Thymus (tissue), 11 donors: ENCODE results near the gene ENGASE. TPM values are rescaled to one million over a fixed set of nuclear protein-coding genes. Genes with fewer than 3 reads are reported as not detected.
"Not testable (repeated sequence)": the region's sequence is repeated elsewhere in the genome, so short reads cannot be mapped to it uniquely, and the experiment has no call there.

ENCODE experiments used
- DNase-seq, 9 donors: peaks; one replicate each; pipeline ENCODE4 v3.0.0-alpha.2; 2013; ENCODE audit warnings: low spot score in 9 of 9, low read depth in 6 of 9, missing footprints in 1 of 9
- H3K27ac ChIP-seq, 2 donors: one replicate each; pipeline ENCODE4 v1.5.1; 2013; ENCODE audit warnings: control low read depth in 1 of 2, low read depth in 1 of 2, low read length in 1 of 2, mild to moderate bottlenecking in 1 of 2, moderate library complexity in 1 of 2
- H3K27me3 ChIP-seq, 2 donors: one replicate each; pipeline ENCODE4 v1.5.1; 2013; ENCODE audit warnings: low read length in 1 of 2; ENCODE audit not compliant: control insufficient read depth in 2 of 2, insufficient read depth in 1 of 2
- H3K36me3 ChIP-seq, 2 donors: one replicate each; pipeline ENCODE4 v1.5.1; 2013; ENCODE audit warnings: low read length in 1 of 2, mild to moderate bottlenecking in 1 of 2, moderate library complexity in 1 of 2; ENCODE audit not compliant: control insufficient read depth in 2 of 2, insufficient read depth in 2 of 2
- H3K4me1 ChIP-seq, 2 donors: one replicate each; pipeline ENCODE4 v1.5.1; 2013; ENCODE audit warnings: low read length in 2 of 2; ENCODE audit not compliant: control insufficient read depth in 2 of 2, insufficient read depth in 2 of 2
- H3K4me3 ChIP-seq, 2 donors: one replicate each; pipeline ENCODE4 v1.5.1; 2013; ENCODE audit warnings: low read length in 2 of 2, control low read depth in 1 of 2, mild to moderate bottlenecking in 1 of 2
- H3K9me3 ChIP-seq, 2 donors: one replicate each; pipeline ENCODE4 v1.5.1; 2013; ENCODE audit warnings: low read length in 1 of 2, mild to moderate bottlenecking in 1 of 2; ENCODE audit not compliant: control insufficient read depth in 2 of 2, insufficient read depth in 1 of 2
- WGBS: extraction: QIAGEN DNeasy Blood & Tissue Kit; methylation state at CpG from one replicate; pipeline ENCODE4 v1.1.7; 2013; 5-methylcytosine and 5-hydroxymethylcytosine counted together
- polyA plus RNA-seq: library from polyadenylated mRNA; stranded (reverse); fragments of 200-250 nt; gene quantifications from one replicate; pipeline ENCODE4 v1.2.3, GENCODE V29; 2013
- total RNA-seq: library from RNA; stranded (reverse); fragments of 120-200 nt; gene quantifications from one replicate; pipeline ENCODE4 v1.2.4, GENCODE V29; 2013
- donor health status: healthy.

ENGASE gene
- total and polyA plus RNA-seq, 2 donors: 11.2 to 71.1 TPM

DNA sequence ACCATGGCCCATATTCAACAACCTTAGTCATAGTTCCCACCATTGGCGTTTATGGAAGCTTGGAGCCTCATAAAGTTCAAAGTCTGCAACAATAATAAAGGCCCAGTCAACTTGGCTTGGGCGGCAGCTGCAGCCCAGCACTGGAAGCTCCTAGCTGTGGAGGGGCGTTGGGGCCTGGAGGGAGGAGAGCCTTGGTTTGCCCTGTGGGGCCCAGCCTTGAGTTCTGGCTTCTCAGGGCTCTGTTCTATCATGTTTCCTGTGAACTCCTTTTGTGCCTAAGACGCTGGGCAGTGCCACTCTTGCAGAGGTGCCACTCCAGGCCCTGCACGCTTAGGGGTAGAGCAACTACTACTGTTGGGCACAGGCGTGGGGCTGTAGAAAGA lies 927 bp upstream of the ENGASE start:
- Histone ChIP-seq H3K27me3 (peaks cover 0 to 24% of the 10 kb centered on the region in 2 donors), H3K4me3 (no peak overlapping the region), H3K9me3 (no peaks in the 10 kb centered on the region), H3K4me1 (peaks cover 9 to 10% of the 10 kb centered on the region in 2 donors), H3K27ac (no peak overlapping the region), H3K36me3 (peaks cover 0 to 10% of the 10 kb centered on the region in 2 donors)
- WGBS: 96% methylated on average over 6 of the region's 6 CpGs
- no peak for DNase-seq

DNA sequence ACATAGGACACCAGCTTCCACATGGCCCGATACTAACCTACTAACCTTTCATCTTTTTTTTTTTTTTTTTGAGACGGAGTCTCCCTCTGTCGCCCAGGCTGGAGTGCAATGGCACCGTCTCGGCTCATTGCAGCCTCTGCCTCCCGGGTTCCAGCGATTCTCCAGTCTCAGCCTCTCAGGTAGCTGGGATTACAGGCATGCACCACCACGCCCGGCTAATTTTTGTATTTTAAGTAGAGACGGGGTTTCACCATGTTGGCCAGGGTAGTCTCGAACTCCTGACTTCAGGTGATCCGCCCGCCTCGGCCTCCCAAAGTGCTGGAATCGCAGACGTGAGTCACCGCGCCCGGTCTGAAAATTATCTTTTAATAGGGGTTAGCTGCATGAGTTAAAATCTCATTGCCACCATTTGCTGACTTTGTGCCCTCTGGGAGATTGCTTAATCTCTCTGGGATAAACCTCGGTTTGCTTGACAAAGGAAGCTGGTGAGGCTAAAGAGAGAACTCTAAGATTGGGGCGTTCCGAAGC lies 439 bp upstream of the ENGASE start:
- H3K9me3 ChIP-seq, DNase-seq: not testable (repeated sequence)
- peaks cover 0 to 24% of the 10 kb centered on the region in 2 donors for H3K27me3 ChIP-seq
- H3K27ac ChIP-seq: peak overlapping the region; percentile 37 to 53
- H3K4me3 ChIP-seq: peak overlapping the region; percentile 33 to 90
- 79% methylated on average over 22 of the region's 22 CpGs for WGBS
- H3K4me1 ChIP-seq: peaks cover 9 to 10% of the 10 kb centered on the region in 2 donors
- H3K36me3 ChIP-seq: peaks cover 0 to 15% of the 10 kb centered on the region in 2 donors

DNA sequence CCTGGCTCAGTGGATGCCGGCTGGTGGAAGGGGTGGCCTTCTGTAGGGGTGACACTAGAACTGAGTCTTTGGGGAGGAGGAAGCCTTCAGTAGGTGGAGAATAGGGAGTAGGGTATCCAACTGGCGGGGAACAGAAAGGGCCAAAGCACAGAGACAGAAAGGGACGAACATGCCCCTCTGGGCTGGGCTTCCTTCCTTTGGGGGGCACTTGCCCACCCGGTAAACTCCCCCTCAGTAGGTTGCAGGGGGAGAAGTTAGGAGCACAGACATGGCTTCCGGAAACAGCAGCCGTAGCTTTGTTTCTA lies 774 bp downstream of the ENGASE start:
- 17% methylated on average over 6 of the region's 6 CpGs for WGBS
- Histone ChIP-seq H3K27ac (peak overlapping the region; percentile 67 to 74), H3K9me3 (no peaks in the 10 kb centered on the region)

DNA sequence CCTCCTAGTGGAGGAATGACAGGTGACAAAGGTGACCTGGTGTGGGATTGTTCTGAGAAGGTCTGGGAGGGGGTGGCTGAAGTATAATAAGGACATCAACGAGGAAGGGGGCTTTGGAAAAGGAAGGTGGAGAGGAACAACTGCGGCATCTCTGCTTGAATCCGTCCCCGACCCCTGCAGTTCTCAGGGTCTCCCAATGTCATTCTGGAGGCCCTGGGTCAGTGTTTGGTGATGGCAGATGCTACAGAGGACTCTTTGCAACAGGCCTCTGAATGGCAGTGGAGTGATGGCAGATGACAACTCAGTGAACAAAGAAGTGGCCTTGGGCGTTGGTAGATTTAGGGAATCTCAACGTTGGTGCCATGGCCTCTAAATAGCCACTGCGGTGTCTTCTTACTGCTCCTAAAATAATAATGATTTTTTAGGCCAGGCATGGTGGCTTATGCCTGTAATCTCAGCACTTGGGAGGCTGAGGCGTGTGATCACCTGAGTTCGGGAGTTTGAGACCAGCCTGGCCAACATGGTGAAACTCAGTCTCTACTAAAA lies 1.3 kb downstream of the ENGASE start:
- DNase-seq: no peak
- H3K27ac ChIP-seq: peak overlapping the region in 1 of 2 donors; percentile 26
- H3K9me3 ChIP-seq: no peaks in the 10 kb centered on the region
- H3K4me1 ChIP-seq: peaks cover 9 to 10% of the 10 kb centered on the region in 2 donors
- peak overlapping the region; percentile 49 to 90 for H3K4me3 ChIP-seq
- peaks cover 0 to 22% of the 10 kb centered on the region in 2 donors for H3K27me3 ChIP-seq
- peaks cover 4 to 32% of the 10 kb centered on the region in 2 donors for H3K36me3 ChIP-seq
- WGBS: 89% methylated on average over 9 of the region's 9 CpGs

More for the DNA sequence above, 774 bp downstream of the ENGASE start:
- H3K4me3 ChIP-seq: peak overlapping the region; percentile 49 to 90
- H3K27me3 ChIP-seq: peaks cover 0 to 23% of the 10 kb centered on the region in 2 donors
- peaks cover 4 to 27% of the 10 kb centered on the region in 2 donors for H3K36me3 ChIP-seq
- peaks cover 9 to 10% of the 10 kb centered on the region in 2 donors for H3K4me1 ChIP-seq
- DNase-seq: peak in 7 of 9 donors; percentile 9 to 63 (median 33)

DNA sequence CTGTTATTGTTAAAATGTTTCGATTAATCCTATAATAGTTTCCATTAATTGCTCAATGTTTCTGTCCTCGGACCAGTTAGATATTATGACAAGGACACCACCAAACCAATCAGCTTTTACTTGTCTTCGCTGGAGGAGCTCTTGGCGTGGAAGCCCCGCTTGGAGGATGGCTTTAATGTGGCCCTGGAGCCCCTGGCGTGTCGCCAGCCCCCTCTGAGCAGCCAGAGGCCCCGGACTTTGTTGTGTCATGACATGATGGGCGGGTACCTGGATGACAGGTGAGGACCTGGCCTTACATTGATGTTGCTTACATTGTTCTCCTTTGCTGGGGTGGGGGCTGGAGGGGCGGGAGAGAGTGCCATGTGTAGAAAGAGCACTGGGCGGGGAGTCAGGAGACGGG lies 3.0 kb downstream of the ENGASE start:
- H3K9me3 ChIP-seq: no peaks in the 10 kb centered on the region
- DNase-seq: no peak
- H3K4me3 ChIP-seq: no peak overlapping the region
- peaks cover 4 to 45% of the 10 kb centered on the region in 2 donors for H3K36me3 ChIP-seq
- 97% methylated on average over 12 of the region's 12 CpGs for WGBS
- peaks cover 0 to 21% of the 10 kb centered on the region in 2 donors for H3K27me3 ChIP-seq
- H3K27ac ChIP-seq: no peak overlapping the region
- peaks cover 9 to 10% of the 10 kb centered on the region in 2 donors for H3K4me1 ChIP-seq

DNA sequence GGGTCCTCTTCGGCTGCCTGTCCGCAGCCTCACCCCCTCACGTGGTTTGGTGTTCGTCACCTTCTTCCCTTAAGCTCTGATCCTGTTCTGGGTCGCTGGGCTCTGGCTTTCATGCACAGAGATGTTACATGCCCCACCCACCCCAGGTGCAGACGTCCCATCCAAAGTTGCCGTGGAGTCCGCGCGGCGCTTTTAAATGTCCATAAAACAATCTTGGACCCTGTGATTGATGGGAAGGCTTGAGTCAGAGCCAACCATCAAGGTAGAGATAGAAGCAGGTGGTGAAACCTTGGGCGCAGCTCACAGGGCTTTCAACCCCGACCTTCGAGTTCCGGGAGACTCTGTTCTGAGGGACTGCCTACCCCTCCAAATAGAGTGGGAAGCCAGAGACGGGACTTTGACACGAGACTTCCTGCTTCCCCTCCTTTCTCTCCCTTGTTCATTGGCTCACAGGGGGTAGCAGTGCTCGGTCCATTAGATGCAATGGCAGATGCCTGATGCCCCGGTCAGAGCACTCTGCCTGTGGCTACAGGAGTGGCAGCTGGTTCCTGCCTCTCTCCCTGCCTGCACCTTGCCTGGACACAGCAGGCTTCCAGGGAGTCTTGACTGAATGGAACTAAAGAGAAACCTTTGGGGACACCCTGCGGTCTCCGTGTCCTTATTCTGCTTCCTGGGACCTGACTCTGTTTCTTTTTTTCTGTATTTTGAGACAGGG lies 4.0 kb downstream of the ENGASE start:
- peaks cover 10 to 54% of the 10 kb centered on the region in 2 donors for H3K36me3 ChIP-seq
- no peak for DNase-seq
- H3K27me3 ChIP-seq: peaks cover 0 to 17% of the 10 kb centered on the region in 2 donors
- no peak overlapping the region for H3K4me3 ChIP-seq
- H3K4me1 ChIP-seq: peaks cover 9 to 10% of the 10 kb centered on the region in 2 donors
- no peak overlapping the region for H3K27ac ChIP-seq
- WGBS: 90% methylated on average over 21 of the region's 21 CpGs
- H3K9me3 ChIP-seq: no peaks in the 10 kb centered on the region

DNA sequence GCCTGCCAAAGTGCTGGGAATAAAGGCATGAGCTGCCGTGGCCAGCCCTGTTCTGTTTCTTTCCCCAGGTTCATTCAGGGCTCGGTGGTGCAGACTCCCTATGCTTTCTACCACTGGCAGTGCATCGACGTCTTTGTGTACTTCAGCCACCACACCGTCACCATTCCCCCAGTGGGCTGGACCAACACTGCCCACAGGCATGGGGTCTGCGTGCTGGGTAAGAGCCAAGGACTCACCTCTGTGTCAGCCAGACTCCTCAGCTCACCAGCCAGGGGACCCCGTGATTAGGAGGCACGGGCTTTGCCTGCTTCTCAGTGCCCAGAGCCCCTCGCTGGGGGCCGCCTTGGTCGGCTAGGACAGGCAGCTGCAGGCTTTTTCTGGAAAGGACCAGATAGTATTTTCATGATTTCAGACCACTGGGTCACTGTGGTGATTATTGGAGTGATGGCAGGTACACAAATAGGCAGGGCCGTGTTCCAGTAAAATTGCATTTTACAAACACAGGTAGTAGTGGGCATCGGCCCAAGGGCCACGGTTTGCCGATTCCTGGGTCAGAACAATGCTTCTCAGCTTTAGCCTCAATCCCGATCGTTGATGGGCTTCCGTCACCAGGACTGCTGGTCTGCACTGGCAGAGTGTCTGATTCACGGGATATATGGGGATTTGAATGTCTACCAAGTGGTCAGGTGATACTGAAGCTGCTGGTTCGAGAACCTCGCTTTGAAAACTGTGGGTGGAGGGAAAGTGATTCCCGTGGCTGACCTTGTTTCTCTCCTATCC lies 5.0 kb downstream of the ENGASE start:
- H3K9me3 ChIP-seq: no peaks in the 10 kb centered on the region
- peaks cover 0 to 10% of the 10 kb centered on the region in 2 donors for H3K27me3 ChIP-seq
- H3K4me3 ChIP-seq: no peak overlapping the region
- 98% methylated on average over 22 of the region's 22 CpGs for WGBS
- H3K36me3 ChIP-seq: peaks cover 11 to 64% of the 10 kb centered on the region in 2 donors
- H3K27ac ChIP-seq: no peak overlapping the region
- H3K4me1 ChIP-seq: peaks cover 7 to 9% of the 10 kb centered on the region in 2 donors
- no peak for DNase-seq

DNA sequence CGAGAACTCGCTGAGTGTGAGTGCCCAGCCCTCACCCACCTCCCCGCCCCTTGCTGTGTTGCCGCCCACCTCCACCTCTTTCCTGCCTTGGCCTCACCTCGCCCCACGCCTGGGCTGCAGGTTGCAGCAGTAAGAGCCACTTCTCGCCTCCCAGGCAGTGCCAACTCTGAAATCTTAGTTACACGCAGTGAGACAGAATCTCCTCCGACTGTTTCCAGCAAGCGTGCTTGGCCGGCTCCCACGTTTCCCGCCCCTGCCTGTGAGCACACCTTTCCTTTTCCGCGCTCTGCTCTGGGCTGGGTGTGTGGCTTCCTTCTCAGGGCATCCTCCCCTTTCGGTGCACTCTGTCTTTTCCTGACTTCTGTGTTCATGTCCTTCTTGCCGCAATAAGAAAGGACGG lies 5.7 kb downstream of the ENGASE start:
- Histone ChIP-seq H3K27ac (no peak overlapping the region), H3K4me3 (no peak overlapping the region), H3K9me3 (no peaks in the 10 kb centered on the region), H3K36me3 (peaks cover 11 to 71% of the 10 kb centered on the region in 2 donors), H3K27me3 (peaks cover 0 to 8% of the 10 kb centered on the region in 2 donors), H3K4me1 (peaks cover 6 to 9% of the 10 kb centered on the region in 2 donors)
- DNase-seq: no peak
- WGBS: 98% methylated on average over 18 of the region's 18 CpGs
